ENCODE results near the gene PRC1.
"Not testable (repeated sequence)": the region's sequence is repeated elsewhere in the genome, so short reads cannot be mapped to it uniquely, and the experiment has no call there.

The PRC1 gene

GRCh38 chr15:90934256-90934948 is 59.9 kb downstream of the PRC1 start:
- no peaks in the 10 kb centered on the region for H3K27me3 ChIP-seq (ENCODE audit: control insufficient read depth, insufficient read depth, low read length)
- H3K27ac ChIP-seq (ENCODE audit: low read depth, low read length): peak overlapping the region; percentile 60
- H3K4me1 ChIP-seq (ENCODE audit: control insufficient read depth, insufficient read depth, low read length): peaks cover 25% of the 10 kb centered on the region
- H3K4me3 ChIP-seq (ENCODE audit: low read length): peak overlapping the region; percentile 79
- peak overlapping the region; percentile 4 for H3K9ac ChIP-seq (ENCODE audit: low read length)
- H3K36me3 ChIP-seq (ENCODE audit: control insufficient read depth, insufficient read depth, low read length): peaks cover 6% of the 10 kb centered on the region

DNA sequence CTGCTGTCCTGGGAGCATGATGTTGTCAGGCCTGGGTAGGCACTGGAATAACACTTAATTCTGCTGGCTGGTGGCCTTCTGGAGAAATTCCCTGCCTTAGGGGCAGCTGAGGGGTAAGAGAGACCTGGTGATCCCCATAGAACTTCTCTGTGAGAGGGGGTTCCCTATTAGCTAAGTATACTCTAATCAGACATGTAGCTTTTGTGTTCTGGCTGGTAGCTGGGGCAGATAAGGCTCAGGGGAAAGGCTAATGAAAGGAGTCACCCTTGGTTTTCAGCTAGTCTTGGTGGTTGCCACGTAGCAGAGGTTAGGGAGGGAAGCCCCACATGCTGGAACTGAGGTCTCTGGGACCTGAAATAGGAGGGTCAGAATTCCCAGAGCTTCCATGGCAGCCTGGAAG is 61.0 kb downstream of the PRC1 start:
- Histone ChIP-seq H3K9ac (ENCODE audit: low read length) (peak overlapping the region; percentile 19), H3K27me3 (ENCODE audit: control insufficient read depth, insufficient read depth, low read length) (no peaks in the 10 kb centered on the region), H3K4me1 (ENCODE audit: control insufficient read depth, insufficient read depth, low read length) (peaks cover 25% of the 10 kb centered on the region), H3K4me3 (ENCODE audit: low read length) (no peak overlapping the region), H3K27ac (ENCODE audit: low read depth, low read length) (no peak overlapping the region), H3K36me3 (ENCODE audit: control insufficient read depth, insufficient read depth, low read length) (peaks cover under 1% of the 10 kb centered on the region)

DNA sequence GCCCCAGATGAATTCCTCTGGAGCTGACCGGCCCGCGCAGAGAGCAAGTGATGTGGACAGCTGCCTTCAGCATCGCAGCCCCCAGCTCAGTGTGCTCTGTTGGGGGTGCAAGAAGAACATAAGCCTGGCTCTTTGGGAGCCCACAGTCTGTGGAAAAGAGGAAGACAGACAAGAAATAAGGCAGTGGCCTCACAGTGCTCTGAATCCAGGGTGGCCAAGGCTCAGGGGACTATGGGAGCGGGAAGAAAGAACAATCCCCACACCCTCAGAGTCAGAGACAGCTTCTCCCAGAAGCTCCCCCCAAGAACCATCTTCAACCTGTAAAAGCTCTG is 61.7 kb downstream of the PRC1 start:
- peaks cover 25% of the 10 kb centered on the region for H3K4me1 ChIP-seq (ENCODE audit: control insufficient read depth, insufficient read depth, low read length)
- peak overlapping the region; percentile 75 for H3K27ac ChIP-seq (ENCODE audit: low read depth, low read length)
- H3K36me3 ChIP-seq (ENCODE audit: control insufficient read depth, insufficient read depth, low read length): no peaks in the 10 kb centered on the region
- no peak overlapping the region for H3K4me3 ChIP-seq (ENCODE audit: low read length)
- H3K9ac ChIP-seq (ENCODE audit: low read length): peak overlapping the region; percentile 19
- H3K27me3 ChIP-seq (ENCODE audit: control insufficient read depth, insufficient read depth, low read length): no peaks in the 10 kb centered on the region

- Histone ChIP-seq H3K9ac (ENCODE audit: low read length) (peak within 1 kb of the TSS; percentile 72), H3K27me3 (ENCODE audit: control insufficient read depth, insufficient read depth, low read length) (no peaks in the 10 kb centered on the region), H3K36me3 (ENCODE audit: control insufficient read depth, insufficient read depth, low read length) (no peaks in the 10 kb centered on the region), H3K27ac (ENCODE audit: low read depth, low read length) (peak within 1 kb of the TSS; percentile 78), H3K4me3 (ENCODE audit: low read length) (peak within 1 kb of the TSS; percentile 78), H3K4me1 (ENCODE audit: control insufficient read depth, insufficient read depth, low read length) (peaks cover 25% of the 10 kb centered on the region)
Measured at GRCh38 chr15:90931828-90932659, 62.3 kb downstream of the PRC1 start, which contains the start of gene HDDC3. HDDC3 (minus strand) TSS chr15:90932549; CDS start chr15:90932540, 9 bp downstream.

DNA sequence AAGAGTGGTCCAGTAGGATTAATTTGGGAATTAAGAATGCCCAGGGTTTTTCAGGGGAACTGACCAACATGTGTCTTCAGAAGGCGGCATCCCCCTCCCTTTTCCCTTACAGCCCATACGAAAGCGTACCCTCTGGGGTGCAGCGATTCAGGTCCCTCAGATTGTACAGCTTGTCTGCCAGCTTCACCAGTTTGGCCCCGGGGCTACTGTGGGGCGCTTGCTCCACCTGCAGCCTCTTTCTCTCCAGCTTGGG is 62.8 kb downstream of the PRC1 start:
- no peaks in the 10 kb centered on the region for H3K36me3 ChIP-seq (ENCODE audit: control insufficient read depth, insufficient read depth, low read length)
- H3K9ac ChIP-seq (ENCODE audit: low read length): peak overlapping the region; percentile 72
- no peaks in the 10 kb centered on the region for H3K27me3 ChIP-seq (ENCODE audit: control insufficient read depth, insufficient read depth, low read length)
- H3K27ac ChIP-seq (ENCODE audit: low read depth, low read length): peak overlapping the region; percentile 78
- H3K4me3 ChIP-seq (ENCODE audit: low read length): peak overlapping the region; percentile 78
- H3K4me1 ChIP-seq (ENCODE audit: control insufficient read depth, insufficient read depth, low read length): peaks cover 25% of the 10 kb centered on the region

- Histone ChIP-seq H3K9ac (ENCODE audit: low read length) (peak overlapping the region; percentile 60), H3K27me3 (ENCODE audit: control insufficient read depth, insufficient read depth, low read length) (no peaks in the 10 kb centered on the region), H3K36me3 (ENCODE audit: control insufficient read depth, insufficient read depth, low read length) (no peaks in the 10 kb centered on the region), H3K4me1 (ENCODE audit: control insufficient read depth, insufficient read depth, low read length) (peaks cover 23% of the 10 kb centered on the region), H3K4me3 (ENCODE audit: low read length) (peak overlapping the region; percentile 81), H3K27ac (ENCODE audit: low read depth, low read length) (peak overlapping the region; percentile 88)
Measured at GRCh38 chr15:90930861-90931574, 63.3 kb downstream of the PRC1 start.

DNA sequence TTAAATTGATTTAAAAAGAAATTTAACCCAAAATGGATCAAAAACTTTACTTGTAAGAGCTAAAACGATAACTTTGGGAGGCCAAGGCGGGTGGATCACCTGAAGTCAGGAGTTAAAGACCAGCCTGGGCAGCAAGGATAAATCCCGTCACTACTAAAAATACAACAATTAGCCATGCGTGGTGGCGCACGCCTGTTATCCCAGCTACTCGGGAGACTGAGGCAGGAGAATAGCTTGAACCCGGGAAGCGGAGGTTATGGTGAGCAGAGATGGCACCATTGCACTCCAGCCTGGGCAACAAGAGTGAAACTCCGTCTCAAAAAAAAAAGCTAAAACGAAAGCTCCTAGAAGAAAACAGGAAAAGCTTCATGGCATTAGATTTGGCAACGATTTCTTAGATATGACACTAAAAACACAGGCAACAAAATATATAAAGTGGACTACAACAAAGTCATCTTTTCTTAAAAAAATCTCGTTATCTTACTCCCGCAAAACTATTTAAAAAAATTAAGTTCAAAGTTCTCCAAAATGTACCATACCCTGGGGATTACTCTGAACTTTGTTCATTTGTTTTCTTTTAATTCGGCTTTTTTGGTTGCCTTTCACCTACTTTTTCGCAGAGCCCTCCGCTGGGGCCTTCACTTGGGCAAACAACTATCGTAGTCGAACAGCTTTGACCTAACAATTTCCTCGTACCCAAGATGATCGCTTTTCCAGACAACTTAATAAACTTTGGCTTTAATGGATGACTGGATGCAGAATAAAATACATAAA is 64.9 kb downstream of the PRC1 start:
- Histone ChIP-seq H3K4me1 (ENCODE audit: control insufficient read depth, insufficient read depth, low read length) (peaks cover 17% of the 10 kb centered on the region), H3K4me3 (ENCODE audit: low read length) (peak overlapping the region; percentile 81), H3K9ac (ENCODE audit: low read length) (peak overlapping the region; percentile 52), H3K27ac (ENCODE audit: low read depth, low read length) (peak overlapping the region; percentile 88), H3K27me3 (ENCODE audit: control insufficient read depth, insufficient read depth, low read length) (no peaks in the 10 kb centered on the region), H3K36me3 (ENCODE audit: control insufficient read depth, insufficient read depth, low read length) (no peaks in the 10 kb centered on the region)

DNA sequence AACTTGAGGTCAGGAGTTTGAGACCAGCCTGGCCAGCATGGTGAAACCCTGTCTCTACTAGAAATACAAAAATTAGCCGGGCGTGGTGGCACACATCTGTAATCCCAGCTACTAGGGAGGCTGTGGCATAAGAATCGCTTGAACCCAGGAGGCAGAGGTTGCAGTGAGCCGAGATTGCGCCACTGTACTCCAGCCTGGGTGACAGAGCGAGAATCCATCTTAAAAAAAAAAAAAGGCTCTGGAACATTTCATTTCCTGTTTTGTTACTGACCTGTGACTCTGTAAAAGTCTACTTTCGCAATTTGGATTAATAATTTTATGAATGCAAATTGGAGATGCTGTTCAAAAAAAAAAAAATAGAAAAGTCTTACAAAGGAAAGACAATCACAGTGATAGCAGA is 66.2 kb downstream of the PRC1 start:
- H3K27ac ChIP-seq (ENCODE audit: low read depth, low read length); H3K27me3 ChIP-seq (ENCODE audit: control insufficient read depth, insufficient read depth, low read length); H3K36me3 ChIP-seq (ENCODE audit: control insufficient read depth, insufficient read depth, low read length); H3K9ac ChIP-seq (ENCODE audit: low read length); H3K4me3 ChIP-seq (ENCODE audit: low read length): not testable (repeated sequence)
- H3K4me1 ChIP-seq (ENCODE audit: control insufficient read depth, insufficient read depth, low read length): peaks cover 12% of the 10 kb centered on the region

- not testable (repeated sequence) for H3K4me1 ChIP-seq (ENCODE audit: control insufficient read depth, insufficient read depth, low read length); H3K27me3 ChIP-seq (ENCODE audit: control insufficient read depth, insufficient read depth, low read length); H3K9ac ChIP-seq (ENCODE audit: low read length); H3K27ac ChIP-seq (ENCODE audit: low read depth, low read length); H3K4me3 ChIP-seq (ENCODE audit: low read length); H3K36me3 ChIP-seq (ENCODE audit: control insufficient read depth, insufficient read depth, low read length)
Measured at GRCh38 chr15:90926766-90927165, 67.6 kb downstream of the PRC1 start.

DNA sequence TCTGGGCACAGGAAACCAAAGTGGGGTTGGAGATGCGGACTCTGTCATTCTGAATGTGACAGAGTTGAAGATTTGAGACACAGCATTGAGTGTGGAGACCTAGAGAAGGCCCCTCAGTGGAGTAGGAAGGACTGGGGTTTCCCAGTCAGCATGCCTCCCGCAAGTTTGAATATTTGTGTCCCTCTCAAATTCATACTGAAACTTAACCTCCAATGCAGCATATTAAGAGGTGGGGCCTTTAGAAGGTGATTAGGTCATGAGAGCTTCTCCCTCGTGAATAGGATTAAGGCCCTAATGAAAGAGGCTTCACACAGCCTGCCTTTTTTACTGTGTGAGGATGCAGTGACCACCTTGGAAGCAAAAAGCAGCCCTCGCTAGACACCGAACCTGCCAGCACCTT is 70.0 kb downstream of the PRC1 start:
- Histone ChIP-seq H3K9ac (ENCODE audit: low read length) (no peak overlapping the region), H3K27ac (ENCODE audit: low read depth, low read length) (no peak overlapping the region), H3K27me3 (ENCODE audit: control insufficient read depth, insufficient read depth, low read length) (no peaks in the 10 kb centered on the region), H3K4me3 (ENCODE audit: low read length) (no peak overlapping the region), H3K36me3 (ENCODE audit: control insufficient read depth, insufficient read depth, low read length) (peaks cover 11% of the 10 kb centered on the region), H3K4me1 (ENCODE audit: control insufficient read depth, insufficient read depth, low read length) (no peaks in the 10 kb centered on the region)

DNA sequence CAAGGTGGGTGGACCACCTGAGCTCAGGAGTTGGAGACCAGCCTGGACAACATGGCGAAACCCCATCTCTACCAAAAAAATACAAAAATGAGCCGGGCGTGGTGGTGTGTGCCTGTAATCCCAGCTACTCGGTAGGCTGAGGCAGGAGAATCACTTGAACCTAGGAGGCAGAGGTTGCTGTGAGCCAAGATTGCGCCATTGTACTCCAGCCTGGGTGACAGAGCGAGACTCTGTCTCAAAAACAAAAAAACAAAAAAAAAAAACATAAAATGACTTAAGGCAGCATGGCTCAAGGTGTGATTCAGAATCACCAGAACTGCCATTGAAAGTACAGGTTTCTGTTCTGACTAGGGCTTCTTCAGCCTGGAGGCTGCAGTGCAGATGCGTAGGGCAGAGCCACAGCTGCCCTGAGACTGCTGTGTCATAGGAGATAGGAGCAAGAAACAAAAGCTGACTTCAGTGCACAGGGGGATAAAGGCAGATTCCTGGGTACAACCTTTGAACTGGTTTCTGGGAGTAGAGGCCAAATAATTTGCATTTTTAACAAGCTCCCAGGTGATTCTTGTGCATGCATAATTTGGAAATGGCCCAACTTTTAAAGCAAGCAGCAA is 71.5 kb downstream of the PRC1 start:
- not testable (repeated sequence) for H3K4me3 ChIP-seq (ENCODE audit: low read length); H3K27me3 ChIP-seq (ENCODE audit: control insufficient read depth, insufficient read depth, low read length); H3K9ac ChIP-seq (ENCODE audit: low read length); H3K27ac ChIP-seq (ENCODE audit: low read depth, low read length); H3K4me1 ChIP-seq (ENCODE audit: control insufficient read depth, insufficient read depth, low read length)
- H3K36me3 ChIP-seq (ENCODE audit: control insufficient read depth, insufficient read depth, low read length): peaks cover 23% of the 10 kb centered on the region

GRCh38 chr15:90921887-90922286 is 72.4 kb downstream of the PRC1 start:
- Histone ChIP-seq H3K27ac (ENCODE audit: low read depth, low read length) (no peak overlapping the region), H3K9ac (ENCODE audit: low read length) (no peak overlapping the region), H3K4me3 (ENCODE audit: low read length) (no peak overlapping the region), H3K36me3 (ENCODE audit: control insufficient read depth, insufficient read depth, low read length) (peaks cover 31% of the 10 kb centered on the region), H3K4me1 (ENCODE audit: control insufficient read depth, insufficient read depth, low read length) (no peaks in the 10 kb centered on the region), H3K27me3 (ENCODE audit: control insufficient read depth, insufficient read depth, low read length) (no peaks in the 10 kb centered on the region)

Data from rectal smooth muscle tissue (tissue), 1 donor.